ENCODE measurements around the gene OR10AD1. TPM values are rescaled to one million over a fixed set of nuclear protein-coding genes. Genes with fewer than 3 reads are reported as not detected.

Gene OR10AD1
- total RNA-seq, 2 experiments from 2014 or later, result not detected

- peaks cover 56% of the 10 kb centered on the region for H3K36me3 Mint-ChIP-seq (ENCODE audit: low read depth)
- H3K4me3 Mint-ChIP-seq, result no peak overlapping the region
- peaks cover 35% of the 10 kb centered on the region for H3K4me1 Mint-ChIP-seq
- CTCF ChIA-PET, result interaction anchor here (2.9 to 7.0 kb wide), 2 partner anchors 10 to 15 kb away, joined by 7 to 94 read pairs; partner anchors contain the start of gene CCDC184
- POLR2A ChIA-PET, result interaction anchor here (1.0 kb wide), 1 partner anchor 20 kb away, joined by 3 read pairs; no protein-coding TSS in a partner anchor
- H3K27me3 Mint-ChIP-seq, result no peaks in the 10 kb centered on the region
- no peak overlapping the region for H3K27ac Mint-ChIP-seq
- no peak for DNase-seq
- peaks cover 15% of the 10 kb centered on the region for H3K9me3 Mint-ChIP-seq
Observed at GRCh38 chr12:48201091-48201490, 2.0 kb downstream of the OR10AD1 start.

GRCh38 chr12:48199774-48200221, 3.3 kb downstream of the OR10AD1 start:
- peaks cover 35% of the 10 kb centered on the region for H3K4me1 Mint-ChIP-seq
- peaks cover 50% of the 10 kb centered on the region for H3K36me3 Mint-ChIP-seq (ENCODE audit: low read depth)
- ChIA-PET POLR2A (interaction anchor here (1.2 to 4.0 kb wide), 10 partner anchors 13 to 483 kb away, joined by 3 to 35 read pairs (median 6); partner anchors contain the start of genes ASB8, CCDC184, KANSL2 and ZNF641), CTCF (interaction anchor here (0.6 to 7.0 kb wide), 8 partner anchors 11 to 418 kb away, joined by 3 to 94 read pairs (median 4); partner anchors contain the start of genes CCDC184 and ZNF641)
- H3K4me3 Mint-ChIP-seq, result peak overlapping the region; percentile 80
- H3K27me3 Mint-ChIP-seq, result peaks cover 5% of the 10 kb centered on the region
- H3K27ac Mint-ChIP-seq, result peak overlapping the region; percentile 96
- H3K9me3 Mint-ChIP-seq, result peaks cover 11% of the 10 kb centered on the region
- DNase-seq, result no peak

- no peak for DNase-seq
- Mint-ChIP-seq H3K4me1 (peaks cover 35% of the 10 kb centered on the region), H3K27ac (peak overlapping the region; percentile 96), H3K9me3 (peaks cover 7% of the 10 kb centered on the region), H3K36me3 (ENCODE audit: low read depth) (peaks cover 43% of the 10 kb centered on the region), H3K4me3 (peak overlapping the region; percentile 80), H3K27me3 (peaks cover 11% of the 10 kb centered on the region)
- POLR2A ChIA-PET, result interaction anchor here (0.6 to 4.0 kb wide), 15 partner anchors 12 to 594 kb away, joined by 3 to 35 read pairs (median 4); partner anchors contain the start of genes ASB8, CCDC184, KANSL2 and RPAP3
- CTCF ChIA-PET, result interaction anchor here (0.9 to 7.0 kb wide), 11 partner anchors 12 to 432 kb away, joined by 3 to 94 read pairs (median 6); partner anchors contain the start of genes ASB8, CCDC184 and ZNF641
Observed at GRCh38 chr12:48198985-48199384, 4.1 kb downstream of the OR10AD1 start.

GRCh38 chr12:48198672-48198971, 4.5 kb downstream of the OR10AD1 start:
- CTCF ChIA-PET, result interaction anchor here (0.9 to 7.0 kb wide), 12 partner anchors 12 to 431 kb away, joined by 3 to 94 read pairs (median 5); partner anchors contain the start of genes ASB8, CCDC184 and ZNF641
- Mint-ChIP-seq H3K27ac (peak overlapping the region; percentile 96), H3K4me3 (peak overlapping the region; percentile 80), H3K9me3 (peaks cover 7% of the 10 kb centered on the region), H3K4me1 (peaks cover 35% of the 10 kb centered on the region), H3K36me3 (ENCODE audit: low read depth) (peaks cover 40% of the 10 kb centered on the region), H3K27me3 (peaks cover 14% of the 10 kb centered on the region)
- DNase-seq, result no peak
- POLR2A ChIA-PET, result interaction anchor here (0.6 to 4.0 kb wide), 16 partner anchors 12 to 617 kb away, joined by 3 to 35 read pairs (median 4); partner anchors contain the start of genes ASB8, CCDC184, KANSL2 and PFKM

- Mint-ChIP-seq H3K4me3 (peak overlapping the region; percentile 80), H3K27ac (peak overlapping the region; percentile 96), H3K9me3 (peaks cover 7% of the 10 kb centered on the region), H3K4me1 (peaks cover 35% of the 10 kb centered on the region), H3K27me3 (peaks cover 15% of the 10 kb centered on the region), H3K36me3 (ENCODE audit: low read depth) (peaks cover 35% of the 10 kb centered on the region)
- POLR2A ChIA-PET, result interaction anchor here (0.6 to 4.0 kb wide), 19 partner anchors 11 to 617 kb away, joined by 3 to 35 read pairs (median 4); partner anchors contain the start of genes ASB8, CCDC184, PFKM and RPAP3
- CTCF ChIA-PET, result interaction anchor here (0.9 to 7.0 kb wide), 14 partner anchors 12 to 431 kb away, joined by 3 to 94 read pairs (median 4); partner anchors contain the start of genes ASB8, CCDC184 and ZNF641
- DNase-seq, result peak; percentile 95
Observed at GRCh38 chr12:48197971-48198671, 5.0 kb downstream of the OR10AD1 start.

- POLR2A ChIA-PET, result interaction anchor here (0.7 to 4.0 kb wide), 13 partner anchors 11 to 618 kb away, joined by 3 to 35 read pairs (median 5); partner anchors contain the start of genes ASB8, CCDC184, PFKM and RPAP3
- Mint-ChIP-seq H3K9me3 (peaks cover 7% of the 10 kb centered on the region), H3K4me3 (peak overlapping the region; percentile 80), H3K27ac (peak overlapping the region; percentile 96), H3K27me3 (peaks cover 15% of the 10 kb centered on the region), H3K4me1 (peaks cover 35% of the 10 kb centered on the region), H3K36me3 (ENCODE audit: low read depth) (peaks cover 29% of the 10 kb centered on the region)
- CTCF ChIA-PET, result interaction anchor here (0.7 to 7.0 kb wide), 14 partner anchors 11 to 430 kb away, joined by 3 to 94 read pairs (median 4); partner anchors contain the start of genes ASB8, CCDC184 and ZNF641
- DNase-seq, result no peak
Observed at GRCh38 chr12:48197549-48197970, 5.5 kb downstream of the OR10AD1 start.

GRCh38 chr12:48194799-48195201, 8.3 kb downstream of the OR10AD1 start:
- peaks cover 26% of the 10 kb centered on the region for H3K27me3 Mint-ChIP-seq
- POLR2A ChIA-PET, result no interaction called here
- no peak for DNase-seq
- H3K9me3 Mint-ChIP-seq, result no peaks in the 10 kb centered on the region
- no peak overlapping the region for H3K4me3 Mint-ChIP-seq
- peaks cover 8% of the 10 kb centered on the region for H3K36me3 Mint-ChIP-seq (ENCODE audit: low read depth)
- H3K27ac Mint-ChIP-seq, result no peak overlapping the region
- CTCF ChIA-PET, result interaction anchor here (1.6 to 2.6 kb wide), 2 partner anchors 12 kb away, joined by 7 to 12 read pairs; partner anchors contain the start of gene CCDC184
- peaks cover 23% of the 10 kb centered on the region for H3K4me1 Mint-ChIP-seq

GRCh38 chr12:48193623-48194022, 9.5 kb downstream of the OR10AD1 start:
- ChIA-PET CTCF (interaction anchor here (0.6 to 2.6 kb wide), 2 partner anchors 11 to 14 kb away, joined by 5 to 12 read pairs; partner anchors contain the start of gene CCDC184), POLR2A (interaction anchor here (1.3 kb wide), 1 partner anchor 88 kb away, joined by 4 read pairs; the partner anchor contains the start of gene SENP1)
- H3K9me3 Mint-ChIP-seq, result no peaks in the 10 kb centered on the region
- peaks cover 19% of the 10 kb centered on the region for H3K4me1 Mint-ChIP-seq
- no peak overlapping the region for H3K27ac Mint-ChIP-seq
- DNase-seq, result no peak
- peaks cover 31% of the 10 kb centered on the region for H3K27me3 Mint-ChIP-seq
- peaks cover 3% of the 10 kb centered on the region for H3K36me3 Mint-ChIP-seq (ENCODE audit: low read depth)
- H3K4me3 Mint-ChIP-seq, result no peak overlapping the region

- DNase-seq, result no peak
- H3K4me3 Mint-ChIP-seq, result no peak overlapping the region
- no peak overlapping the region for H3K27ac Mint-ChIP-seq
- H3K36me3 Mint-ChIP-seq (ENCODE audit: low read depth), result no peaks in the 10 kb centered on the region
- H3K9me3 Mint-ChIP-seq, result no peaks in the 10 kb centered on the region
- ChIA-PET CTCF (interaction anchor here (2.6 kb wide), 1 partner anchor 10 kb away, joined by 12 read pairs; the partner anchor contains the start of gene CCDC184), POLR2A (interaction anchor here (1.3 kb wide), 1 partner anchor 87 kb away, joined by 4 read pairs; the partner anchor contains the start of gene SENP1)
- H3K27me3 Mint-ChIP-seq, result peaks cover 34% of the 10 kb centered on the region
- H3K4me1 Mint-ChIP-seq, result peaks cover 19% of the 10 kb centered on the region
Observed at GRCh38 chr12:48192861-48193260, 10.2 kb downstream of the OR10AD1 start.

GRCh38 chr12:48191096-48191495, 12.0 kb downstream of the OR10AD1 start:
- Mint-ChIP-seq H3K27me3 (peaks cover 43% of the 10 kb centered on the region), H3K36me3 (ENCODE audit: low read depth) (no peaks in the 10 kb centered on the region), H3K4me3 (no peak overlapping the region), H3K9me3 (no peaks in the 10 kb centered on the region), H3K4me1 (peaks cover 12% of the 10 kb centered on the region), H3K27ac (no peak overlapping the region)
- CTCF ChIA-PET, result no interaction called here
- no peak for DNase-seq
- POLR2A ChIA-PET, result no interaction called here

- ChIA-PET POLR2A (no interaction called here), CTCF (interaction anchor here (0.6 to 8.1 kb wide), 8 partner anchors 11 to 460 kb away, joined by 3 to 94 read pairs (median 3); partner anchors contain the start of genes OR10AD1 and TMEM106C)
- Mint-ChIP-seq H3K27me3 (peaks cover 51% of the 10 kb centered on the region), H3K4me3 (no peak overlapping the region), H3K36me3 (ENCODE audit: low read depth) (no peaks in the 10 kb centered on the region), H3K4me1 (peaks cover 21% of the 10 kb centered on the region), H3K9me3 (no peaks in the 10 kb centered on the region), H3K27ac (no peak overlapping the region)
- DNase-seq, result peak; percentile 75
Observed at GRCh38 chr12:48189331-48190125, 13.6 kb downstream of the OR10AD1 start.

All from activated CD4-positive, alpha-beta memory T cell treated with anti-CD3 and anti-CD28 coated beads, Interleukin-2, amount 10 ng/mL, durations not matched to agents 7 days and 5 days (primary cell).